Upper lobe of left lung (tissue), 6 donors: ENCODE data around the gene CCDC172. TPM values are rescaled to one million over a fixed set of nuclear protein-coding genes. Genes with fewer than 3 reads are reported as not detected.

Experiments
- ATAC-seq, 2 donors: fragments of 200-7000 bp; cut with Tn5 transposase; one replicate each; pipeline ENCODE4 v1.9.1; 2022; ENCODE audit warnings: mild to moderate bottlenecking in 2 of 2, moderate library complexity in 2 of 2; ENCODE audit not compliant: low FRiP score in 2 of 2
- DNase-seq, 2 donors: peaks; one replicate each; pipeline ENCODE4 v3.0.0-alpha.2; 2019 to 2020
- H3K27ac ChIP-seq, 4 donors: fragments of 200-600 bp; sonication (generic); one replicate each; pipeline ENCODE4 v1.5.1; 2016 to 2019
- H3K27me3 ChIP-seq, 4 donors: fragments of 200-600 bp; sonication (generic); one replicate each; pipeline ENCODE4 v1.5.1; 2017 to 2019
- H3K36me3 ChIP-seq, 4 donors: fragments of 200-600 bp; sonication (generic); one replicate each; pipeline ENCODE4 v1.5.1; 2016 to 2019
- H3K4me1 ChIP-seq, 4 donors: fragments of 200-600 bp; sonication (generic); one replicate each; pipeline ENCODE4 v1.5.1; 2018 to 2019
- H3K4me3 ChIP-seq, 4 donors: fragments of 200-600 bp; sonication (generic); one replicate each; pipeline ENCODE4 v1.5.1; 2017 to 2019; ENCODE audit warnings: mild to moderate bottlenecking in 2 of 4, moderate library complexity in 1 of 4
- H3K9me3 ChIP-seq, 4 donors: fragments of 200-600 bp; sonication (generic); one replicate each; pipeline ENCODE4 v1.5.1; 2018 to 2019
- CTCF ChIP-seq, 6 experiments: fragments of 450-650 bp in 4 of 6; fragments of 200-600 bp in 2 of 6; sonication (generic) in 2 of 6; IDR thresholded peaks; one replicate each; pipeline ENCODE4 v1.5.1; 2016 to 2019; ENCODE audit warnings: antibody characterized with exemption in 6 of 6
- EP300 ChIP-seq, 4 donors: sonication (generic); formaldehyde crosslinking; IDR thresholded peaks; one replicate each; pipeline ENCODE4 v1.5.1; 2017; ENCODE audit warnings: antibody characterized with exemption in 4 of 4, control low read depth in 2 of 4
- POLR2A ChIP-seq, 4 donors: fragments of 450-650 bp; IDR thresholded peaks; one replicate each; pipeline ENCODE4 v1.5.1; 2016 to 2017; ENCODE audit warnings: antibody characterized with exemption in 4 of 4, mild to moderate bottlenecking in 2 of 4
- POLR2AphosphoS5 ChIP-seq, 2 donors: sonication (generic); formaldehyde crosslinking; IDR thresholded peaks; one replicate each; pipeline ENCODE4 v1.5.1; 2017; ENCODE audit warnings: antibody characterized with exemption in 2 of 2
- WGBS, 2 donors: methylation state at CpG; one replicate each; pipeline ENCODE4 v1.1.5; 2017 to 2018; 5-methylcytosine and 5-hydroxymethylcytosine counted together
- total RNA-seq, 6 donors: library from RNA; depleted of rRNA in 4 of 6; stranded (reverse); fragments of >200 nt in 4 of 6; gene quantifications; one replicate each; pipeline versions ENCODE4 v1.1.0 to v1.2.1, GENCODE V29; 2016 to 2021
- donor health status: DM: no; HTN: no; CAD: no; lungs with moderate emphysema.
- donor health status: DM: no; HTN: yes; CAD: no; lungs with severe emphysema.

CCDC172 gene
- total RNA-seq, 6 donors from 2014 or later, result not detected

GRCh38 chr10:116417821-116418220, 93.6 kb downstream of the CCDC172 start:
- no peak overlapping the region for H3K27ac ChIP-seq
- no peak for DNase-seq
- H3K36me3 ChIP-seq, result no peaks in the 10 kb centered on the region
- ATAC-seq, result no peak
- no peaks in the 10 kb centered on the region for H3K4me1 ChIP-seq
- no peaks in the 10 kb centered on the region for H3K9me3 ChIP-seq
- WGBS, 2 donors, result 66 to 73% methylated on average over 2 of the region's 2 CpGs
- no peak overlapping the region for H3K4me3 ChIP-seq
- H3K27me3 ChIP-seq, result no peaks in the 10 kb centered on the region
- TF ChIP-seq POLR2AphosphoS5 (IDR thresholded peaks at IDR 0.05), result no peak
- TF ChIP-seq POLR2A (IDR thresholded peaks at IDR 0.05), result no peak
- no peak for TF ChIP-seq CTCF (IDR thresholded peaks at IDR 0.05)
- no peak for TF ChIP-seq EP300 (IDR thresholded peaks at IDR 0.05)

- Histone ChIP-seq H3K9me3 (no peaks in the 10 kb centered on the region), H3K4me3 (no peak overlapping the region), H3K36me3 (no peaks in the 10 kb centered on the region), H3K4me1 (no peaks in the 10 kb centered on the region), H3K27me3 (no peaks in the 10 kb centered on the region), H3K27ac (no peak overlapping the region)
- TF ChIP-seq POLR2AphosphoS5 (IDR thresholded peaks at IDR 0.05), result no peak
- TF ChIP-seq EP300 (IDR thresholded peaks at IDR 0.05), result no peak
- TF ChIP-seq CTCF (IDR thresholded peaks at IDR 0.05), result no peak
- no peak for TF ChIP-seq POLR2A (IDR thresholded peaks at IDR 0.05)
- DNase-seq, result no peak
- 79 to 86% methylated on average over 1 of the region's 1 CpG for WGBS, 2 donors
- ATAC-seq, result no peak
These were observed 94.1 kb downstream of the CCDC172 start for GRCh38 chr10:116418389-116418788.

DNA sequence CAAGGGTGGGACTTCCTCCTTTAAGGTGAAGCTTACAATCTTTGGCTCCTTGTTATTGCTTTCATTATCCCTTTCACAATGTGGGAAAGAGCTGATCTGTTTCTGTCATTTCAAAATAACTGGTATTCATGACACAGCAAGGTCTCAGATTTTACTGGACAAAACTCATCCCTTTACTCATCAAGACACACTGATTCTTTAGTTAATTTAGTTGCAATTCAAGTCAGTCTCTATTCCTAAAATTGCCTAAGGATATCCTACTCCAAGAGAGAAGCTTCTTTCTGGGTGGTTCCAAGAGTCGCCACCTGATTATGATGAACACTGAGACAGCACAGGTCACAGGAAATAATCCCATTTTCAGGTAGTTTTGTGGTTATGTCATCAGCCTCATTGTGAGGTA, 97.6 kb downstream of the CCDC172 start:
- Histone ChIP-seq H3K4me1 (no peaks in the 10 kb centered on the region), H3K36me3 (no peaks in the 10 kb centered on the region), H3K4me3 (no peak overlapping the region), H3K27ac (no peak overlapping the region), H3K27me3 (no peaks in the 10 kb centered on the region), H3K9me3 (no peaks in the 10 kb centered on the region)
- no peak for ATAC-seq
- 91 to 95% methylated on average over 1 of the region's 1 CpG for WGBS, 2 donors
- TF ChIP-seq CTCF (IDR thresholded peaks at IDR 0.05), result no peak
- TF ChIP-seq EP300 (IDR thresholded peaks at IDR 0.05), result no peak
- no peak for TF ChIP-seq POLR2A (IDR thresholded peaks at IDR 0.05)
- no peak for TF ChIP-seq POLR2AphosphoS5 (IDR thresholded peaks at IDR 0.05)
- no peak for DNase-seq

DNA sequence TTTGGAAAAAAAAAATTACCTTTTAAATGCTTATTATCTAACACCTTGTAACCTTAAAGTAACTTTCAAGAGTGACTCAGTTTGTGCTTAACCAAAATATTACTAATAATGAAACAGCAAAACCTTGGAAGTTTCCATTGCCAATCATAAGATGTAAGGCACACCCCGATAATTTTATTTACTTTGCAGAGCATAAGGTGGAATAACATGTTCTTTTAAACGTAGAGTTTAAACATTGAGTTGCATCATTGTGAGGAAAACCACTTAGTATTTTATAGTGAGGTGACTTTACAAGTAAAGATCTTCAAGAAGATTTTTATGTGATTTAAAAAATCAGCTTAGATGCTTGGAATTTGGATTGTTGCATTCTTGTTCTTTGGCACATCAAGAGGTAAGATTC, 103.4 kb downstream of the CCDC172 start, which contains the start of gene PNLIPRP3:
Gene PNLIPRP3, plus strand, starts transcription at position 177 of the 400 bp plus-strand sequence. Its CDS starts 166 bp downstream, at position 343.
- Histone ChIP-seq H3K4me3 (no peak within 1 kb of the TSS), H3K36me3 (no peaks in the 10 kb centered on the region), H3K9me3 (no peaks in the 10 kb centered on the region), H3K27ac (no peak within 1 kb of the TSS), H3K27me3 (no peaks in the 10 kb centered on the region), H3K4me1 (no peaks in the 10 kb centered on the region)
- TF ChIP-seq CTCF (IDR thresholded peaks at IDR 0.05), result no peak
- TF ChIP-seq POLR2AphosphoS5 (IDR thresholded peaks at IDR 0.05), result no peak
- no peak for TF ChIP-seq EP300 (IDR thresholded peaks at IDR 0.05)
- no peak for TF ChIP-seq POLR2A (IDR thresholded peaks at IDR 0.05)
- ATAC-seq, result no peak
- DNase-seq, result no peak
- 63 to 64% methylated on average over 2 of the region's 2 CpGs for WGBS, 2 donors

- Histone ChIP-seq H3K4me3 (no peak overlapping the region), H3K9me3 (no peaks in the 10 kb centered on the region), H3K4me1 (no peaks in the 10 kb centered on the region), H3K27me3 (no peaks in the 10 kb centered on the region), H3K27ac (no peak overlapping the region), H3K36me3 (no peaks in the 10 kb centered on the region)
- TF ChIP-seq POLR2AphosphoS5 (IDR thresholded peaks at IDR 0.05), result no peak
- no peak for TF ChIP-seq POLR2A (IDR thresholded peaks at IDR 0.05)
- TF ChIP-seq EP300 (IDR thresholded peaks at IDR 0.05), result no peak
- TF ChIP-seq CTCF (IDR thresholded peaks at IDR 0.05), result no peak
- DNase-seq (no peak), ATAC-seq (no peak)
- 57 to 60% methylated on average over 4 of the region's 4 CpGs for WGBS, 2 donors
These were observed 105.2 kb downstream of the CCDC172 start for GRCh38 chr10:116429288-116429977.
